ENCODE results near the gene PYM1.

DNA sequence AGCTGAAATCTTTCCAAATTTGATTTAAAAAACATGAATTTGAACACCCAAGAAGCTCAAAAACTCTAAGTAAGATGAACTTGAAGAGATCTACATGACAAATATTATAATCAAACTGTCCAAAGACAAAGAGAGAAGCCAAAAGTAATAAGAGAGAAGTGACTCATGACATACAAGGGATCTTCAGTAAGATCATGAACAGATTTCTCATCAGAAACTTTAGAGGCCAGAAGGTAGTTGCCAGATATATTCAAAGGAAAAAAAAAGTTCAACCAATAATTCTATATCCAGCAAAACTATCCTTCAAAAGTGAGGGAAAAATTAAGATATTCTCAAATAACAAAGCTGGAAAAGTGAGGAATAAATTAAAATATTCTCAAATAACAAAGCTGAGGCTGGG, 49.9 kb downstream of the PYM1 start:
- TF ChIP-seq, protein P1, sequence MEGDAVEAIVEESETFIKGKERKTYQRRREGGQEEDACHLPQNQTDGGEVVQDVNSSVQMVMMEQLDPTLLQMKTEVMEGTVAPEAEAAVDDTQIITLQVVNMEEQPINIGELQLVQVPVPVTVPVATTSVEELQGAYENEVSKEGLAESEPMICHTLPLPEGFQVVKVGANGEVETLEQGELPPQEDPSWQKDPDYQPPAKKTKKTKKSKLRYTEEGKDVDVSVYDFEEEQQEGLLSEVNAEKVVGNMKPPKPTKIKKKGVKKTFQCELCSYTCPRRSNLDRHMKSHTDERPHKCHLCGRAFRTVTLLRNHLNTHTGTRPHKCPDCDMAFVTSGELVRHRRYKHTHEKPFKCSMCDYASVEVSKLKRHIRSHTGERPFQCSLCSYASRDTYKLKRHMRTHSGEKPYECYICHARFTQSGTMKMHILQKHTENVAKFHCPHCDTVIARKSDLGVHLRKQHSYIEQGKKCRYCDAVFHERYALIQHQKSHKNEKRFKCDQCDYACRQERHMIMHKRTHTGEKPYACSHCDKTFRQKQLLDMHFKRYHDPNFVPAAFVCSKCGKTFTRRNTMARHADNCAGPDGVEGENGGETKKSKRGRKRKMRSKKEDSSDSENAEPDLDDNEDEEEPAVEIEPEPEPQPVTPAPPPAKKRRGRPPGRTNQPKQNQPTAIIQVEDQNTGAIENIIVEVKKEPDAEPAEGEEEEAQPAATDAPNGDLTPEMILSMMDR (conservative IDR thresholded peaks at IDR 0.05; ENCODE audit: low read depth, low read length): no peak
- no peak for TF ChIP-seq RFX5 (IDR thresholded peaks at IDR 0.05; ENCODE audit: low read depth, low read length)
- no peak for TF ChIP-seq RCOR1 (IDR thresholded peaks at IDR 0.05; ENCODE audit: insufficient replicate concordance, low read length)
- no peak for TF ChIP-seq FOS (IDR thresholded peaks at IDR 0.05; ENCODE audit: low read depth, low read length)
- TF ChIP-seq POLR2A (IDR thresholded peaks at IDR 0.05; ENCODE audit: low read depth, low read length): no peak
- no peak for TF ChIP-seq CEBPB (IDR thresholded peaks at IDR 0.05; ENCODE audit: low read depth, low read length)
- no peak for TF ChIP-seq RAD21 (IDR thresholded peaks at IDR 0.05; ENCODE audit: low read length)
- TF ChIP-seq MAFK (IDR thresholded peaks at IDR 0.05; ENCODE audit: low read depth, low read length): no peak
- no peak for TF ChIP-seq BHLHE40 (IDR thresholded peaks at IDR 0.05; ENCODE audit: low read depth, low read length)

Measured in IMR-90 (cell line).